Non-pigmented ciliary epithelial cell (primary cell): ENCODE measurements around the gene SPHK1.
"Not testable (repeated sequence)": the region's sequence is repeated elsewhere in the genome, so short reads cannot be mapped to it uniquely, and the experiment has no call there.

Experiments used
- DNase-seq: peaks from one replicate; pipeline ENCODE4 v3.0.0-alpha.2; 2010; ENCODE audit warnings: low read depth

Gene SPHK1, protein sequence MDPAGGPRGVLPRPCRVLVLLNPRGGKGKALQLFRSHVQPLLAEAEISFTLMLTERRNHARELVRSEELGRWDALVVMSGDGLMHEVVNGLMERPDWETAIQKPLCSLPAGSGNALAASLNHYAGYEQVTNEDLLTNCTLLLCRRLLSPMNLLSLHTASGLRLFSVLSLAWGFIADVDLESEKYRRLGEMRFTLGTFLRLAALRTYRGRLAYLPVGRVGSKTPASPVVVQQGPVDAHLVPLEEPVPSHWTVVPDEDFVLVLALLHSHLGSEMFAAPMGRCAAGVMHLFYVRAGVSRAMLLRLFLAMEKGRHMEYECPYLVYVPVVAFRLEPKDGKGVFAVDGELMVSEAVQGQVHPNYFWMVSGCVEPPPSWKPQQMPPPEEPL

GRCh38 chr17:76384222-76384986 is at the start of gene SPHK1:
Gene SPHK1 (plus strand): TSS chr17:76384609. CDS start chr17:76385645, 1,036 bp downstream.
- DNase-seq, result no peak

DNA sequence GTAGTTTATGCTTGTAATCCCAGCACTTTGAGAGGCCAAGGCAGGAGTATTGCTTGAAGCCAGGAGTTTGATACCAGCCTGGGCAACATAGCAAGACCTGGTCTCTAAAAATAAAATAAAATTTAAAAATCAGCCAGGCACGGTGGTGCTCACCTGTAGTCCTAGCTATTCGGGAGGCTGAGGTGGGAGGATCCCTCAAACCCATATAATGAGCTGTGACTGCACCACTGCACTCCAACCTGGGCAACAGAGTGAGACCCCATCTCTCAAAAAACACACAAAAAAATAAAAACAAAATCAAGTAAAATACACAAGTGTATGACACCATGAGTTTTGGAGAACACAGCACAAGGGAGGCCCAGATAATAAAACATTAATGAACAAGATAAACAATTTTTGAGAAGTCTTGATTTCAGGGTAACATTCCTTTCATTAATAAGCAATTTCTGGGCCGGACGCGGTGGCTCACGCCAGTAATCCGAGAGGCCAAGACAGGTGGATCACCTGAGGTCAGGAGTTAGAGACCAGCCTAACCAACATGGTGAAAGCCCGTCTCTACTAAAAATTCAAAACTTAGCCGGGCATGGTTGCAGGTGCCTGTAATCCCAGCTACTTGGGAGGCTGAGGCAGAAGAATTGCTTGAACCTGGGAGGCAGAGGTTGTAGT is 48.6 kb upstream of the SPHK1 start:
- DNase-seq, result no peak

GRCh38 chr17:76336756-76337412 is 47.5 kb upstream of the SPHK1 start:
- no peak for DNase-seq

DNA sequence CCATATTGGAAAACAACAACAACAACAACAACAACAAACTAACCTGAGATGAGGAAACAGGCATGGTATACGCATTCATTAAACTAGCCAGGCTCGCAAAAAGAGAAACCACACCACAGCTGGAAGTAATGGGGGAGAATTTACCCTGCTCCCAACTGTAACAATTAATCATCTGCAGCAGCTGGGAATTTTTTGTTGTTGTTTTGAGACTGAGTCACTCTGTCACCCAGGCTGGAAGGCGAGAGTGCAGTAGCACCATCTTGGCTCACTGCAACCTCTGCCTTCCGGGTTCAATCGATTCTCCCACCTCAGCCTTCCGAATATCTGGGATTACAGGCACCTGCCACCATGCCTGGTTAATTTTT is 47.0 kb upstream of the SPHK1 start:
- DNase-seq, result no peak

DNA sequence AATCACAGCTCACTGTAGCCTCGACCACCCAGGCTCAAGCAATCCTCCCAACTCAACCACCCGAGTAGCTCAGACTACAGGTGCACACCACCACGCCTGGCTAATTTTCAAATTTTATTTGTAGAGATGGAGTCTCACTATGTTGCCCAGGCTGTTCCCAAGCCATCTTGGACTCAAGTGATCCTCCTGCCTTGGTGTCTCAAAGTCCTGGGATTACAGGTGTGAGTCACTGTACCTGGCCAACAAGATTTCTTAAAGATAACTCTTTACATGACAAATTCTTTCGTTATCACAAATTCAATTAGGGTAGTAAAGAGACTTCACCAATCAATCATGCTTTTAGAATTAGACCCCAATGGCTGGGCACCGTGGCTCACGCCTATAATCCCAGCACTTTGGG is 43.1 kb upstream of the SPHK1 start:
- DNase-seq, result no peak

DNA sequence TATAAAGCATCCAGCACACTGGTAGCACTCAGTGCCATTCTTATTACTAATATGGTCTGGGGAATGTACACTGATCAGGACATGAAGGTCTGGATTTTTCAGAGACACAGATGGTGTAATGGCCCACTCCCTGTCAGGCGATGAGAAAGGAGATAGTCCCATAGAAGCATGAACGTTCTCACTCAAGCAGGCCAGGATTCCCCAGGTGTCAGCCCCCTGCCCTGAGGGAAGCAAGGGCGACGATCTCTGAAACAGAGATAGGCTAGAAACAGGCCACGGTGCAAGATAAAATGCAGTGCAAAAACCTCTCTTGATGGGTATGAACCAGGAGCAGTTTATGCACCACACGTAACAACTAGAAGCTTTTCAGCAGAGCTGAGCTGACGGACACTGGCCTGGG is 41.3 kb upstream of the SPHK1 start:
- no peak for DNase-seq

DNA sequence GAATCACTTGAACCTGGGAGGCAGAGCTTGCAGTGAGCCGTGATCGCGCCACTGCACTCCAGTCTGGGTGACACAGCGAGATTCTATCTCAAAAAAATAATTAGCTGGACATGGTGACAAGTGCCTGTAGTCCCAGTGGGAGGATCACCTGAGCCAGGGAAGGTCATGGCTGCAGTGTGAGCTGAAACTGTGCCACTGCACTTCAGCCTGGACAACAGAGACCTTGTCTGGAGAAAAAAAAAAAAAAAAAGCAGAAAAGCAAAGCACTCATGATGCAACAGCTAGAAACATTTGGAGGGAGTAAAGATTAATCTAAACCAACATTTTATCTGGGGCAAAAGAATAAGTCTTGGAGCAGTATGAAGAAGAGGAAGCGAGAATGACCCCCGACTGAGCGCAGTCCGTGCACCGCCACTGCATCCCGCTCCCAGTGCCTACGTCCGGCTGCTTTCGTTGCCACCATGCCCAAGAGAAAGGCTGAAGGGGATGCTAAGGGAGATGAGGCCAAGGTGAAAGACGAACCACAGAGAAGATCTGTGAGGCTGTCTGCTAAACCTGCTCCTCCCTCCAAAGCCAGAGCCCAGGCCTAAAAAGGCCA is 38.9 kb upstream of the SPHK1 start:
- DNase-seq, result no peak

GRCh38 chr17:76346936-76347335 is 37.5 kb upstream of the SPHK1 start:
- not testable (repeated sequence) for DNase-seq

- no peak for DNase-seq
These were observed 33.9 kb upstream of the SPHK1 start for GRCh38 chr17:76350463-76350862.

GRCh38 chr17:76351526-76352071 is 32.8 kb upstream of the SPHK1 start:
- no peak for DNase-seq

- no peak for DNase-seq
These were observed 31.3 kb upstream of the SPHK1 start for GRCh38 chr17:76353004-76353598.

DNA sequence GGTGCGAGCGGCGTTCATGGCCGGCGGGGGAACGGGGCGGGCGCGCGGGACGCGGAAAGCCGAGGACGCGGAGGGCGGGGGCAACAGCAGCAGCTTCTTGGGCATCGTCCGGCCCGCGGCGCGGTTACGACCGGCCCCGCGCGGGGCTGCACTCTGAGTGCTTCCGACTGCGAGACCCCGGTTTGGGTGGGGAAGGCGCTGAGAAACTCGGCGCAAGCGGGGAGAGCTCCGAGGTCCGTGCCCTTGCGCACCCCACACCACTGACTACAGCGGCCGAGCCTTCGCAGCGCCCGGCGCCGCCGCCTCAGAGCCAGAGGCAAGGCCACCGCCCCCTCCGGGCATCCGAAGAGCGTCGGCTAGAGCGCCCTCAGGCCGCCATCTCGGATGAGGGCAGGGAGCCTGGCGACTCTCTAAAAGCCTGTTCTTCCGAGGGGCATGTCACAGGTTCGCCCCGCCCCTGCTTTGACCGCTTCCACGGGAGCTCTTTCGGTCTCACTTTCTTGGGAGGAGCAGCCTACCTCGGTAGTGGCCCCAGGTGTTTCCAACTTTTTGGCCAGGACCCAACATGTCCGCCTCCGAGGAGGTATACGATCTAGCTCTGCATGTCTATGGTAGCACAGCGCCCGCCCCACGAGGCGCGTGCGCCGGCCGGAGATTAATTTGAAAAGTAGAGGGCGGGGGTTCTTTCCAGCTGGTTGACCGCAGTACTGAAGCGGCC is 30.7 kb upstream of the SPHK1 start, which contains the start of gene PRPSAP1:
Gene PRPSAP1 (minus strand): TSS at position 318 of the 718 bp plus-strand sequence. CDS start 213 bp downstream, at position 105.
- peak; percentile 46 for DNase-seq

- no peak for DNase-seq
These were observed 30.1 kb upstream of the SPHK1 start for GRCh38 chr17:76354317-76354729.

DNA sequence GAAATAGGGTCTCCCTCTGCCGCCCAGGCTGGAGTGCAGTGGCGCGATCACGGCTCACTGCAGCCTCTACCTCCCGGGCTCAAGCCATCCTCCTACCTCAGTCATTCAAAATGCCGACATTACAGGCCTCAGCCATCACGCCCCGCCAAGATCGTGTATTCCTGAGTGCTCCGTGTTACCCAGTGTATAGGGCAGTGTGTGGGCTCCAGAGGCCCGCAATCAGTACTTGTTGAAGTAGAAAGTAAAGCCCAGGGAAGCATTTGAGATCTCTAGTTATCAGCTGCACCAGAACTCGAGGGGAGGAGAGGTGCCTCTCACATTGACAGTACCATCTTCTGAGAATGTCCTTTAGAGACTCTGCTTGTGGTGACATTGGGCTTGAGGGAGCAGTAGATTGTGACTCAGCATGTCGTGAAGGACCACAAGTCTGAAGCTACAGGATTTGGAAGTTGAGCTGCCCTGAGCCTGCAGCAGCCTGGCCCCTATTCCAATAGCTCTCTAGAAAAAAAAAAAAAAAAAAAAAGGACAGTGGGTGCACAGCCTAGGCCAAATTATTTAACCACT is 29.6 kb upstream of the SPHK1 start:
- DNase-seq, result no peak

- DNase-seq, result no peak
These were observed 27.5 kb upstream of the SPHK1 start for GRCh38 chr17:76356803-76357456.

- no peak for DNase-seq
These were observed 26.7 kb upstream of the SPHK1 start for GRCh38 chr17:76357597-76358158.

GRCh38 chr17:76359375-76359774 is 25.0 kb upstream of the SPHK1 start:
- DNase-seq, result no peak

GRCh38 chr17:76359776-76360175 is 24.6 kb upstream of the SPHK1 start:
- DNase-seq, result not testable (repeated sequence)

- DNase-seq, result no peak
These were observed 23.9 kb upstream of the SPHK1 start for GRCh38 chr17:76360461-76360860.
